ENCODE results near the gene LEPROT.
A peak's percentile ranks its signal among the peaks of the same experiment; 100 is the strongest.
"Not testable (repeated sequence)": the region's sequence is repeated elsewhere in the genome, so short reads cannot be mapped to it uniquely, and the experiment has no call there.

The LEPROT gene, protein sequence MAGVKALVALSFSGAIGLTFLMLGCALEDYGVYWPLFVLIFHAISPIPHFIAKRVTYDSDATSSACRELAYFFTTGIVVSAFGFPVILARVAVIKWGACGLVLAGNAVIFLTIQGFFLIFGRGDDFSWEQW

DNA sequence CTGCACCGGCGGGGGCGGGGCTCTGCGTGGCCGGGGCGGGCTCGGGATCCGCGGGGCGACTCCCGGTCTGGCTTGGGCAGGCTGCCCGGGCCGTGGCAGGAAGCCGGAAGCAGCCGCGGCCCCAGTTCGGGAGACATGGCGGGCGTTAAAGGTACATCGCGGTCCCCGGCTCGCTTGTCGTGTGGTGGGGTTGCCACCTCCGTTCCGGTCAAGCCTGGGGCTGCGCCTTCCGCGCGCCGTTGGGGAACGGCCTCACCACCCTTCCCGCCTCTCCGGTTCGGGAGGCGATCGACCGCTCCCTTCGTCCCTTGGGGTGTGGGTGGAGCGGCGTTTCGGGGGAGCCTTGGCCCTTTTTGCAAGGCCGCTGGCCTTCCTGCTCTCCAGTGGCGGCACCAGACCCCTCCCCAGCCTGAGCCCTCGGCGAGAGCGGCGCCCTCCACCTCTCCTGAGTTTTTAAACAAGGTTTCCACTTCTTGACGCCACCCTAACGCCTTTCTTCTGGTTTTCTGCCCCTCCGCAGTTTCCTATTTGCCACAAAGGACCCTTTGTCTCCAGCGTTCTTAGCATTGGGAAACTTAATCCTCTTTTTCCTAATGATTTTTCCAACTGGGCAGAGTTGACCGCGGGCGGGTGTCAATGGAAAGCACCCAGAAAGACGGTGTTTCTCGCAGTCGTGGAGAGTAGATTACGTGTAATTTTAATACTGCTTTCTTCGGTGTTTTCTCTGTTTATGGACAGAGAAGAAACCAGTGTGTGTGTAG, at the start of gene LEPROT, which contains the start of gene LEPR:
TSS of gene LEPROT (plus strand) at position 79 of the 761 bp plus-strand sequence. CDS start at position 136, 57 bp downstream.
TSS of gene LEPR (plus strand) at position 79 of the 761 bp plus-strand sequence. CDS start 144,898 bp downstream, outside the sequence.
- DNase-seq: peak; percentile 50

DNA sequence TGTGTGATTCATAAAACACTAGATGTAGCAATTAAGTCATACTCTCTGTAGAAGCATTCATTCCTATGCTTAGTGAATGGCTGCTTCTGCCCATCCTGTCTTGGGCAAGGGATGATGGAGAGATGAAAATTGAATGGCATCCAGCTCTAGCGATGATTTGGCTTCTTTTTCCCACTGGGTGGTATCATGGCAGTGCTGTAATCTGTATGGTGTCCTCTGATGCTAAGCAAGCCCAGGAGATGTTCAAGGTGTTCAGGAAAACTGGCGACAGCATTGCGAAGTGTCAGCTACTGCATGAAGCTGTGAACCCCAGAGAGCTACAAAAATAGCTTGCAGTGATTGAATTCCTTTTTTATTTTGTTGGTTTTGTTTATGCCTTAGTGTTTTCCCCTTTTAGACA, 48.9 kb upstream of the LEPROT start:
- DNase-seq: no peak

DNA sequence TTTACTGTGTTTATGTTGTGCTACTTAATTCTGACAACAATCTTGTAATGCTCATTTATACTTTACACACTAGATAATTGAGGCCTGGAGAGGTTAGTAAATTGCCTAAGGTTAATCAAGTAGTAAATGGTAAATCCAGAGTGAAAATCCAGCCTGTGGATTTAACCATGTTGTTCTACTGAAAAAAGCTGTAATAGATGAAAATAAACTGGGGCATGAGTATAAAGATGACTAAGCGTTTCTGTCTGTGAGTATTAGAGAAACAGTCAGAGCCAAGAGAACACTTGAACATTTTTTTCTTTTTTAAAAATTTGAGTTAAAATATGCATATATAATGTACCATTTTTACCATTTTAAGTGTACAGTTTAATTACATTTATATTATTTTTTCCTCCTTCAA, 47.9 kb upstream of the LEPROT start:
- DNase-seq: no peak

DNA sequence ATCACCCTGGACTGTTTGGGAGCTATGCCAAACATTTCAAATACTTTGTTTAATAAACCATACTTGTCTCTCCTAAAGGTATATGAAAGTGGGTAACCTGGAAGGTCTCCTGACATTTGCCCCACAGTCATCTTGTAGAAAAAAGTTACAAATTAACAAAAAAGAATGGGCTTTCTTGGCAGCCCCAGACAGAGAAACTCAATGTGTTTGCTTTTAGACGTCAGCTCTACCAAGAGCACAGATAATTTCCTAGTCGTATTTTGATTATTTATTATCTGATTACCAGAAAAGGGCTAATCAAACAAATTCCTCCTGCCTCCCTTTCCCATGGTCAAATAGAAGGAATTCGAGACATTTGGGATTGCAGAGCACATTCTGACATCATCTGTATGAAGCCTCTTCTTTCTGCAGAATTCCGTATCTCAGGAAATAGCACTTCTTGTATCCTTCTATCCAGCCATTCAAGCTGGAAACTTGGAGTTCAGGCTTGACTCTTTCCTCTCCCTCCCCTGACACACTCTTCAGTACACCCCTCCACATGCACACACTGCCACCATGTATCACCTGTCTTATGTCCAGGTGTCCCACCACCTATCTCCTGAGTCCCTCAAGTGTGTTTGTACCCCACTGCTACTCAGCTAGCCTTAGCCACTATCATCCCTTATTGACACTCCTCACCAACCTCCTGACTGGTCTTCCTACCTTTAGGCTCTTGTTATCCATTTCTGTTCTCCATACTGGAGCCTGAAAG, 42.8 kb upstream of the LEPROT start:
- DNase-seq: no peak

DNA sequence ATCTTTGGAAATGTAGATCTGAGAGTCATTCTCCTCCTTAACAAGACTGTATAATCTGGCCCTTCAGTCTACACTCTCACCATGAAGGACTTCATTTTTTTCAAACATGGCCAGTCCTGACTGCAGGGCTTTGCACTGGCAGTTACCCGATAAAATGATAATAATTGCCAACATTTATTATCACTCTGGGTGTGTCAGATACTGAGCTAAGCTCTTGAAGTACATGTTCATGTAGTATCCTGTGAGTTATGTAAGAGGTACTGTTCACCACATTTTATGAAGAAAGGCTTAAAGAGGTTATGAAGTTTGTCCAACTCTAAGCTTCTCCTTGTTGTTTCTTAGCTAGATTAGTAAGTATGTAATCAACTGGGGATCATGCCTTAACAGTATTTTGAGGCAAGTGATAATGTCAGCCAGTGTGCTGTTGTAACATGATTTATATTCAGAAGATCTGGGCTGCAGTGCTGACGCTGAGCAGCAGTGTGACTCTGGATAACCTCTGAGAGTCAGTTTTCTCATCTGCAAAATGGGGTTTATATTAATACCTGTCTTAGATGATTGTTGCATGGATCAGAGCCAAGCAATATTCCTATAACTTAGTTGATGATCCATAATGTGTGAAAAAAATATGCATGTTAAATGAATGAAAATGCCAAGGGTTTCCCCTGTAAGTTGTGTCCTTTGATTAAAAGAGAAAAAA, 42.1 kb upstream of the LEPROT start:
- no peak for DNase-seq

DNA sequence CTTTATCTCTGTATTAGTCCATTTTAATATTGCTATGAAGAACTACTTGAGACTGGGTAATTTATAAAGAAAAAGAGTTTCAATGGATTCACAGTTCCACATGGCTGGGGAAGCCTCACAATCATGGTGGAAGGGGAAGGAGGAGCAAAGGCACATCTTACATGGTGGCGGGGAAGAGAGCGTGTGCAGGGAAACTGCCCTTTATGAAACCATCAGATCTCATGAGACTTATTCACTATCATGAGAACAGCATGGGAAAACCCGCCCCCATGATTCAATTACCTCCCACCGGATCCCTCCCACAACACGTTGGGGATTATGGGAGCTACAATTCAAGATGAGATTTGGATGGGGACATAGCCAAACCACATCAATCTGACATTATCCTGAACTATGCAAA, 36.0 kb upstream of the LEPROT start:
- DNase-seq: not testable (repeated sequence)

DNA sequence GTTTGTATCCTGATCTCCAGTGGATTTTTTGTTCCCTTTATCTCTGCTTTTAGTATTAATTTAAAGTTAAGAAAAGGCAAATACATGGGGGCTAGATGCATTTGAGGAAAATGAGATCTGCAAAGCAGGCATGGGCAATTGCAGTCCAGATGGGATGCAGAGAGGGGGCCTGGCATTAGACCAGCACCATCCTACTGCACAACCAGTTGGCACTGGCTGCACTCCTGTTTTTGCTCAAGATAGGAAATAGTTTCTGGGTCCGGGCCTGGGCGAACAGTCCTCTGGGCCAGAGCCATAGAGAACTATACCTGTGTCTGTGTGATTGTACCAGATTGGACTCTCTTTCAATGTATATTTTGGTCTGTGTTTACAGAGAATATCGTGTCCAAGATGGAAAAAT, 34.0 kb upstream of the LEPROT start:
- DNase-seq: no peak

DNA sequence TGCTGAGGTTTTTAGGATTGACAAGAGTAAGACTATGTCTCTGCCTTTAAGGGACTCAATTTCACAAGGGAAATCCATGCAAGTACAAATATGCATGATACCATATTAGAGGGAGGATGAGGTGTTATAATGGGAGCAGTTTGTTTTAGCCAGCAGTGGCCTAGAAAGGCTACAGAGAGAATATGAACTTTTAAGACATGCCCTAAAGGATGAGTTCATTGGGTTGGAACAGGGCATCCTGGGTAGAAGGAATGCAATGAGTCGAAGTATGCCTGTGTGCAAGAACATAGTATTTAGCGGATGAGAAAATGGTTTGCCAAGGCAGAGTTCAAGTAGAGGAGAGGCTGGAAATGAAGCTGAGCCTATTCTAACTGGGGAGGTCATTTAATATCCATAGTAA, 32.6 kb upstream of the LEPROT start:
- DNase-seq: no peak

DNA sequence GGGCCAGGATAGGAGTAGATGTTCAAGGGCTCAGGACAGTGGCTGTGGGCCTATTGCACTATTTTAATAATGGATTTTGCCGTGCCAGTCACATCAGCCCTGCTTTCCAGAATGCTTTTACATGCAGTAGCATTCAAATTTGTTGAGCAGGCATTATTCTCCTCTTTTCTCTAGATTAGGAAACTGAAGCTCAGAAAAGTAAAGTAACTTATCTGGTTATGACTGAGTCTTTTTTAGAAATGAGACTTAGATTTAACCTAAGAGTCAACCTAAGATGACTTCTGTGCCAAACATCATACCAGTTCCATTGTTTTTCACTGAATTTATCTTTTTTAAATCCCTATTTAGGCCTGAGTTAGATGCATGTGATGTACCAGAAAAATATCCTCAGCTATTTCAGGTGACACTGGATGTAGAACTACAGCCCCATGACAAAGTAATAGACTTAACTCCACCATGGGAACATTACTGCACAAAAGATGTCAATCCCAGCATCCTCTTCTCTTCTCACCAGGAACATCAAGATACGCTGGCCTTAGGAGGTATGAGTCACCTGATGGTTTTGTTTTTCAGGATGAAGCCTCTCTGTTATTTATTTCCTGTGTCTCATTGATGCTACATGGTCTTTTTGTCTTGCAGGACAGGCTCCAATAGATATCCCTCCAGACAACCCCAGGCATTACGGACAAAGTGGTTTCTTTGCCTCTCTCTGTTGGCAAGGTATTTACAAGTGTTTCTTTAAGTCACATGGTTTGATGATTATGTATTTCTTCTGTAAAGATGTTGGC, 31.4 kb upstream of the LEPROT start:
- no peak for DNase-seq

DNA sequence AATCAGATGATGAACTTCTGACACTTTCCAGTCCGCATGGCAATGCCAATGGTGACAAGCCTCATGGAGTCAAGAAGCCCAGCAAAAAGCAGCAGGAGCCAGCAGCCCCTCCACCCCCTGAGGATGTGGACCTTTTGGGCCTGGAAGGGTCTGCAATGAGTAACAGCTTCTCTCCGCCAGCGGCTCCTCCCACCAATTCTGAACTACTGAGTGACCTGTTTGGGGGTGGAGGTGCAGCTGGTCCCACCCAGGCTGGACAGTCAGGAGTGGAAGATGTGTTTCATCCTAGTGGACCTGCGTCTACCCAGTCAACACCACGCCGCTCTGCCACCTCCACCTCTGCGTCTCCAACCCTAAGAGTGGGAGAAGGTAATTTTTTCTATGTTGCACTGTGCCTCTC, 28.0 kb upstream of the LEPROT start:
- DNase-seq: no peak

DNA sequence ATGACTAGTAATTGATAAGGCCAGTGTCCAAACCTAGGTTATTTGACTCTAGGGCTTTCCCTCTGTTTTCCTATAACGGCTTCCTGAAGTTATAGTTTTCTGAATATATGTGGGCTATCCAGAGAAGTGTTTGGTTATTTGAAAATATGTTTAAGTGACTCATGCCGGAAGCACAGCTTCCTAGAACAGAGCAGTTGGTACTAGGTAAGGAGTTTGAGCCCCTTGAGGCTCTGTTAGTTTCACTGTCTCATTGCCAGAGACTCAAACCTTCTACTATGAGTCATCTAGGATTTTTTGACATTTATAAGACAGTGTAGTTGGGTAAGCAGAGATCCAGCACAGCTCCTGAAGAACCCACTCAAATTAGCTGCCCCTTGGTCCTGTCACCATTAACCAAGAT, 27.1 kb upstream of the LEPROT start:
- DNase-seq: no peak

DNA sequence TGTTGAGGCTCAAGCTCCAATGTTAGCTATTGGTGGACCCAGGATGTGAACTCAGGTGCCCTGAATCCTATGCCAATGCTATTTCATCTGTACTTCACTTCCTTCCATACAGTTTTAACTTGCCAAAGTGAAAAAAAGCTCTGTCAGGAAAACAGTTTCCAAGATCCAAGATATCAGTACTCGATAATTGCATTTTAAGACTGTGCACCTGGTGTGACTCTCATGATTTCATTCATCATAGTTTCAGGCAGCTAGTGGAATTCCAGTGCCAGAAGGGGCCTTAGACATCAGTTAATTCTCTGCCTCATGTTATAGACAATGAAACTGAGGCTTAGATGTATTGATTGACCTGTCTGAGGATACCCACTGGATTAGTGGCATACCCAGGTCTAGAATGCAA, 26.5 kb upstream of the LEPROT start:
- DNase-seq: no peak

DNA sequence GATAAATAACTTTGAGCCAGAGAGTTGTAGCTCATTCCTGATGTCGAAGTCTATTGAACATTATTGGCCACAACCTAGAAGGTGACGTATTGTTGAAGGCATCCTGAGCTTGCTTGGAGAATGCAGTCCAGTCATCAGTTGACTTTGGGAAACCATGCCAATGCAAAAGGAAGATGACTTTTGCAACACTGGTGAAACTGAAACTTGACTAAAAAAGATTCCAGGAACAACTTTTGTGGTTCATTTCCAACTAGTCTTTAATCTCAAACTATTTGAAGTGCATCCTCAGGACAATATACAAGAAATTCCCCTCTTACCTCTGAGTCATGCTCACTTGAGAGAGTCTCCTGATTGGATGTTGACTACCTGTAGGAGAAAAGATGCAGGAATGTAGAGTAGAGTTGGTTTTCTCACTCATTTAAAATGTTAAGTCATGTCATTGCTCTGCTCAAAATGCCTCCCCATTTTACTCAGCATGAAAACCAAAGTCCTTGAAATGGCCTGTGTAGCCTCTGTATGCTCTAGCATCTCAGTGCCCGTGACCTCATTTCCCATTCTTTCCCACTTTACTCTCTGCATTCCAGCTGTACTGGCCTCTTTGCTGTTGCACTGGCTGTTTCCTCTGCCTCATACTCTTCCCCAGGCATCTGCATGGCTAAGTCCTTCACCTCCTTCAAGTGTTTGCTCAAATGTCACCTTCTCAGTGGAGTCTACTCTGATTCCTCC, 24.4 kb upstream of the LEPROT start:
- DNase-seq: no peak

DNA sequence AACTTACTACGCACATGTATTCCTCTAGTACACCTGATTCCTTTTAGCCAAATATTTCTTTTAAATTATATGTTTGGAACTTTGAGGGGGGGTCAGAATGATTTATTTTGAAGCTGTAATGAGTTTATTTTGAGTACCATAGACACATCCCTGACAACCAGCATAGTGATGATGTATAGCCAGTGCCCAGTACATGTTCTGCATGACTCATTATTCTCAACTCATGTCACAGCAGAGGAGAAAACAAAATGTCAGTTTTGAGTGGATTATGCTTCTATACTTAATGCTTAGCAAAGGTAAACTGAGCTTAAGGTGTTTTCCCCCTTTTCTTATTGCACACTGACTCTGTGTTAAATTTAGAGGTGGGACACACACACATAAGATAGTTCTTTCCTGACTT, 22.4 kb upstream of the LEPROT start:
- no peak for DNase-seq

DNA sequence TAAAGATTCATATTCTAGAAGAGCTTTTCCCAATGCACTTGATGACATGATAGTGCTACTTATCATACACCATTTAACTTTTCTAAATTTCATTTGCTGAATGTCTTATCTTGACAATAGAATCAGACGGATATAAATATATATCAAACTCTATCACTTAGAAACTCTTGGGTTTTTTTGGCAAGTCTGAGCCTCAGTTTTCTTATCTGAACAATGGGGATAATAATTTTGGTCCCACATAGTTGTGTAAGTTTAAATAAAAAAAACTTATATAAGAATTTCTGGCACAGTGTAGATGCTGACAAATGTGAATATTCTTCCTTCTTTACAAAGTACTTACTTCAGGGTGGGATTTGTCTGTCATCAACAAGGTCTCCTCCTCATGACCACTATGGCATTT, 21.5 kb upstream of the LEPROT start:
- no peak for DNase-seq

DNA sequence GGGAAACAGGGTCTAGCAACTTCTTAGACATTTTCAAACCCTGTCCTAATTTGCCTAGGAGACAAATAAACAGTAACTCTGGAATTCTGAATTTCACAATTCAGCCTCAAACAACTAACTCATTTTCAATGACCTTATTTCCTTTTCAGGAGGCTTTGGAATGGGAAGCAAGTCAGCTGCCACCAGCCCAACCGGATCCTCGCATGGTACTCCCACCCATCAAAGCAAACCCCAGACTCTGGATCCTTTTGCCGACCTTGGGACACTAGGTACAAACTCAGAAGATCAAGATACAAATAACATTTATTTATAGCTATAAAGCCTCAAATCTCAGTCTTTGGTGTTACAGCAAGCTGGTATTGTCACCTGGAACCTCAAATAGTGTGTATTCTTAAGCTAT, 18.9 kb upstream of the LEPROT start:
- DNase-seq: no peak

DNA sequence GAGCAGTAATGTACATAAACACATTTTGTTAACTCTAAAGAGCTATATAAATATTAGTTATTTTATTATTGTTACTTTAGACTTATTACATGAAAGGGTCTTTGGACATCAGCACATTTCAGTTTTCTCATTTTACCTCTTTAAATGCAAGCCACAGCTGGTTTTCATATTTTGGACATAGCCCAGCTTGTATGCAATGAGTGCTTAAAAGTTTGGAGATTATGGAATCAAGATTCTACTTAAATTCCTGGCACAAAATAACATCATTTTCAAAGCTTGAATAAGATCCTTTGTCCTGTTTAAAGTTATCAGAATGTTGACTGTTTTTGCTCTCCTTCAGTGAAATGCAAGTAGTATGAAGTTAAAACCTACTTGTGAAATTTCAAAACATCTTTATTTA, 15.5 kb upstream of the LEPROT start:
- DNase-seq: no peak

DNA sequence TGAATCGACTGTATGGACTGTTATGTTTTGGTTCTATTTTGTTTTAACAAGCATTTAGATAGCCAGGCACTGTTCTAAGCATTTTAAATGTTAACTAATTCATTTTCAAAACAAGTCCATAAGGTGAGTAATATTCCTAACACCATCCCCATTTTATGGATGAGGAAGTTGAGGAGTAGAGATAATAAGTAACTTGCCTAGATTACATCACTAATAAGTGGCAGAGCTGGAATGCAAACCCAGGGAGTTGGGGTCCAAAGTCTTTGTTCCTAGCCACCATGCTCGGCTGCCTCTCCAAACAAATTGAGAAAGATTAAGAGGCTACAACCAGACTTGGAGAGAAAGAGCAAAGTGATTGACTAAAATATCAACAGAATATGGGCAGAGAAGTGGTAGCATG, 12.6 kb upstream of the LEPROT start:
- DNase-seq: no peak

DNA sequence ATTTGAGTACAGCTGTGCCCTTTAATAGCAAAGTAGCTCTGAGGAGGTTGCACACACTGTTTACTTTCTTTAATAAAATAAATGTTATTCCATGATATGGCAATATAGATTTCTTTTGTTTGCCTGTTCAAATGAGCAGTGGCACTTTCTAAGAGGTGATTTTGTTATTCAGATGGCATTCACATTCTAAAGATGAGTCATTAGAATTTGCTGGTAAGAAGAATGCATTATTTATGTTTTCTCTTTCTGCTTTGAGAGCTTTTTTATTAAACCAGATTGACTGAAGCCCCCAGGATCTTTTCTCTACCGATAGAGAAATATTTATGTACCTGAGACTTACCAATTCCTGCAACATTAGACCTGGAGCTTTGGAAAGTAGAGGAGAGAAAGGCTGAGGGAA, 11.2 kb upstream of the LEPROT start:
- no peak for DNase-seq

DNA sequence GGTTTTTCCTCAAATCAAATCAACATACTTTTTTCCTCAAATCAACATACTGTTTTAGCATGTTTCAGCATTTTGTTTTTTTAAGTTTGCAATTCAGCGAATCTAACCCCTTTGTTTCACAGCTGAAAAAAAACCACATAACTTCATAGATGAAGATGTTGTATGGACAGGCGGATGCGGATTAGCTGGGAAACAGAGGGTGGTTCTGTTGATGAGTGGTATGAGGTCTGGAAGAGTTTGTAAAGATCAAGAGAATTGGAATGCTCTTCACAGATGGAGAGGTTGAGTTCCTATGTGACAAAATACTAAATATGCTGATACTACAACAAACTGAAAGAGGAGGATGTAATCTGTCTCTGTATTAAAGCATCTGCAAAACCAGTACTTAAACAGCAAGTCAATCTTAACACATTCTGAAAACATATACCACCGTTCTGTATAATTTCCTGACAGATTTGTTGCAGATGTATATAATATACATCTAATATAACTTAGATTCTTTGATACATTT, 10.6 kb upstream of the LEPROT start:
- no peak for DNase-seq

DNA sequence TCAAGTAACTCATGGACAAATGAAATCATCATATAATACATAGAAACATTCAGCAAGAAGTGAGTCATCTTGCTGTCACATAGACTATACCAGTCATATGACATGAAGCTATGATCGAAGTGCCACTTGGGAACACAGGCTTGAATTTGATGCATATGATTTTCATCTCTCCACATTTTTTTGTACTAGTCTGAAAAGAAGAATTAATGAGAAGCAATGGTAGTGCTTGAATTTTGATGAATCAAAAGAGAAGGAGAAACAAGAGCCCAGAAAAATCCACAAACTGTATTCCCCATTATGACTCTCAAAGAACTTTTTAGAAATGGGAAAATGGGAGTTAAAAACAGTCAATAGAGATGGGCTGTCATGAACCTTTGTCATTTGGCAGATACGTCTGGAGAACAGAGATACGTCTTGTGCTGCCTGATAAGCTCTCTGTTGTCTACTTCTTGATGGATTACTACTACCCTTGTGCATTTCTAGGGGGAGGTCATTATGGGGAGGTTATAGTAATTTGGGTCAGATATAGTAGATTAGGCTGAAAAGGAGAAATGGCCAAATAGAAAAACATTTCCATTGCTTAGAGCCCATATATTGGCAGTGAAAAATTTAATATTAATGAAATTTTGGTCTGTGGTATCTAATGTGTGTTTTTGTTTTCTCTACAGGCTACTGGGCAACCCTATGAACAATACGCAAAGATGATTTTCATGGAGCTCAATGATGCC, 8.0 kb upstream of the LEPROT start:
- DNase-seq: no peak

Data from NCI-H2107 (cell line).